K562 (cell line): ENCODE data around the gene SYCE1. TPM values are rescaled to one million over a fixed set of nuclear protein-coding genes. Genes with fewer than 3 reads are reported as not detected.

Experiments used
- ATAC-seq: fragments of 200-7000 bp; cut with Tn5 transposase; 3 replicates; pipeline ENCODE4 v1.9.1; 2020; ENCODE audit warnings: moderate library complexity
- BruUV-seq: library from RNA; stranded (reverse); fragments of 400-500 nt; replicated peaks from 2 replicates; lab custom pipeline; 2021; lab: Mats Ljungman, UMichigan
- CTCF ChIA-PET: fragments of 300-600 bp; formaldehyde crosslinking; extraction: SDS; loops from one replicate; lab custom pipeline; 2021; ENCODE audit warnings: low intra/inter-chr PET ratio; lab: Yijun Ruan, JAX
- POLR2A ChIA-PET: fragments of 300-600, 350-650 bp; sonication (Branson Sonifier 250); formaldehyde crosslinking; extraction: SDS; loops from one replicate; lab custom pipeline; 2021; ENCODE audit warnings: antibody characterized with exemption, inconsistent platforms; lab: Yijun Ruan, JAX
- DNase-seq, 4 experiments: peaks; one replicate each; pipeline versions ENCODE4 v3.0.0 to v3.0.0-alpha.2; 2011 to 2018; ENCODE audit warnings: low spot score in 3 of 4, mixed read lengths in 3 of 4; ENCODE audit errors: extremely low read depth in 1 of 4
- FAIRE-seq: peaks from 2 replicates; lab custom pipeline; 2011; peaks lifted over from hg19 to GRCh38; lab: Jason Lieb, UNC
- H2AFZ ChIP-seq: 2 replicates; pipeline ENCODE4 v1.6.0; 2011; ENCODE audit warnings: low read depth, low read length, control low read depth, inconsistent platforms
- H3K27ac ChIP-seq: fragments of 200-600 bp; 3 replicates; pipeline ENCODE4 v1.8.0; 2011; ENCODE audit warnings: low read depth, mild to moderate bottlenecking, control low read depth, inconsistent platforms, low read length, moderate library complexity, mixed read lengths; ENCODE audit errors: extremely low read depth
- H3K27me3 ChIP-seq, 2 experiments: fragments of 300-600 bp in 1 of 2; 2 replicates in 1 of 2; 3 replicates in 1 of 2; pipeline versions ENCODE4 v1.6.0 to v1.8.0; 2011; ENCODE audit warnings: inconsistent platforms in 2 of 2, low read length in 2 of 2, mild to moderate bottlenecking in 1 of 2, mixed read lengths in 1 of 2, moderate library complexity in 1 of 2; ENCODE audit not compliant: control insufficient read depth in 2 of 2, insufficient read depth in 2 of 2
- H3K36me3 ChIP-seq: fragments of 300-600 bp; 3 replicates; pipeline ENCODE4 v1.8.0; 2011; ENCODE audit warnings: mild to moderate bottlenecking, low read length, inconsistent platforms; ENCODE audit not compliant: control insufficient read depth, insufficient read depth
- H3K4me1 ChIP-seq, 2 experiments: fragments of 200-600 bp in 1 of 2; replicated peaks in 1 of 2; 2 replicates in 1 of 2; 3 replicates in 1 of 2; pipeline versions ENCODE4 v1.5.1 to v1.8.0; 2011; ENCODE audit warnings: inconsistent platforms in 2 of 2, low read length in 2 of 2, mild to moderate bottlenecking in 1 of 2, mixed read lengths in 1 of 2, moderate library complexity in 1 of 2; ENCODE audit not compliant: control insufficient read depth in 2 of 2, insufficient read depth in 2 of 2
- H3K4me2 ChIP-seq: 2 replicates; pipeline ENCODE4 v1.6.1; 2011; ENCODE audit warnings: low read length, control low read depth, inconsistent platforms, mixed read lengths; ENCODE audit not compliant: insufficient read depth
- H3K4me3 ChIP-seq: fragments of 200-600 bp; sonication (generic), shearing (Covaris generic); 2 replicates; pipeline ENCODE4 v1.5.1; 2016; ENCODE audit warnings: control low read depth, inconsistent platforms
- H3K79me2 ChIP-seq: fragments of 200-600 bp; 3 replicates; pipeline ENCODE4 v1.8.0; 2011; ENCODE audit warnings: low read length, inconsistent platforms; ENCODE audit not compliant: control insufficient read depth, insufficient read depth
- H3K9ac ChIP-seq, 2 experiments: 2 replicates each; pipeline versions ENCODE4 v1.6.0 to v1.6.1; 2011; ENCODE audit warnings: low read depth in 2 of 2, low read length in 2 of 2, control low read depth in 1 of 2, inconsistent platforms in 1 of 2, mild to moderate bottlenecking in 1 of 2, mixed read lengths in 1 of 2; ENCODE audit not compliant: insufficient read depth in 1 of 2
- H3K9me1 ChIP-seq: one replicate; pipeline ENCODE4 v1.6.0; 2011; ENCODE audit warnings: inconsistent platforms, mild to moderate bottlenecking, low read length, moderate library complexity; ENCODE audit not compliant: control insufficient read depth, insufficient read depth
- H3K9me3 ChIP-seq: replicated peaks from 2 replicates; pipeline ENCODE4 v1.5.1; 2011; ENCODE audit warnings: low read depth, low read length, inconsistent platforms; ENCODE audit not compliant: control insufficient read depth, insufficient read depth
- H4K20me1 ChIP-seq: replicated peaks from 2 replicates; pipeline ENCODE4 v1.6.1; 2011; ENCODE audit warnings: low read length, inconsistent platforms, mixed read lengths; ENCODE audit not compliant: control insufficient read depth, insufficient read depth
- ATF3 ChIP-seq, 2 experiments: fragments of 450-650 bp in 1 of 2; sonication (generic) in 1 of 2; formaldehyde crosslinking in 1 of 2; IDR thresholded peaks in 1 of 2; conservative IDR thresholded peaks in 1 of 2; 2 replicates each; pipeline versions ENCODE4 v1.6.1 to v1.8.1; 2016 to 2023; ENCODE audit warnings: mild to moderate bottlenecking in 2 of 2, moderate library complexity in 2 of 2, inconsistent platforms in 1 of 2, missing genetic modification reagents in 1 of 2
- DEAF1 ChIP-seq: fragments of 450-650 bp; formaldehyde crosslinking; IDR thresholded peaks from 2 replicates; pipeline ENCODE4 v1.4.0; 2020; ENCODE audit warnings: mild to moderate bottlenecking, moderate library complexity
- ELF2 ChIP-seq: fragments of 250-450 bp; sonication (Bioruptor Pico); IDR thresholded peaks from 2 replicates; pipeline ENCODE4 v1.5.0; 2021; ENCODE audit warnings: mild to moderate bottlenecking
- FOXM1 ChIP-seq, 2 experiments: fragments of 450-650 bp in 1 of 2; sonication (generic) in 1 of 2; formaldehyde crosslinking in 1 of 2; IDR thresholded peaks; 2 replicates each; pipeline versions ENCODE4 v1.6.1 to v1.9.0; 2017 to 2022; ENCODE audit warnings: low read depth in 2 of 2, mild to moderate bottlenecking in 2 of 2, missing genetic modification reagents in 1 of 2, moderate library complexity in 1 of 2
- SMARCA5 ChIP-seq: fragments of 450-650 bp; IDR thresholded peaks from 2 replicates; pipeline ENCODE4 v1.6.1; 2016
- SUPT5H ChIP-seq: fragments of 450-650 bp; IDR thresholded peaks from 2 replicates; pipeline ENCODE4 v1.6.1; 2016
- ZKSCAN8 ChIP-seq: fragments of 200-800 bp; sonication (Bioruptor generic); IDR thresholded peaks from 2 replicates; pipeline ENCODE4 v1.6.1; 2016; ENCODE audit warnings: missing genetic modification characterization, missing compliant biosample characterization
- ZNF232 ChIP-seq: sonication (generic); formaldehyde crosslinking; IDR thresholded peaks from 2 replicates; pipeline ENCODE4 v1.8.0; 2022; ENCODE audit warnings: mild to moderate bottlenecking, missing genetic modification reagents
- ZNF316 ChIP-seq: fragments of 450-650 bp; IDR thresholded peaks from 2 replicates; pipeline ENCODE4 v1.6.1; 2016
- ZNF431 ChIP-seq: sonication (generic); formaldehyde crosslinking; IDR thresholded peaks from 2 replicates; pipeline ENCODE4 v1.8.0; 2022; ENCODE audit warnings: mild to moderate bottlenecking, missing genetic modification reagents
- ZNF639 ChIP-seq, 2 experiments: fragments of 200-800 bp in 1 of 2; sonication (Bioruptor generic) in 1 of 2; sonication (generic) in 1 of 2; formaldehyde crosslinking in 1 of 2; IDR thresholded peaks in 1 of 2; conservative IDR thresholded peaks in 1 of 2; 2 replicates each; pipeline versions ENCODE4 v1.5.0 to v1.6.1; 2016 to 2020; ENCODE audit warnings: missing compliant biosample characterization in 1 of 2, missing genetic modification characterization in 1 of 2, missing genetic modification reagents in 1 of 2
- WGBS: fragments of 100-300 bp; shearing (Covaris generic); methylation state at CpG from one replicate; pipeline ENCODE4 v1.1.6; 2016; ENCODE audit warnings: low coverage, mixed read lengths; ENCODE audit not compliant: insufficient coverage; ENCODE audit errors: missing lambda C conversion rate; 5-methylcytosine and 5-hydroxymethylcytosine counted together
- in situ Hi-C: fragments of 300-500 bp; cut with MboI; formaldehyde crosslinking; loops from 4 replicates; pipeline ENCODE4 v1.15.0; 2018; ENCODE audit warnings: inconsistent platforms, mixed read lengths
- intact Hi-C: fragments of 100-400 bp; cut with micrococcal nuclease; formaldehyde crosslinking; loops from 2 replicates; pipeline ENCODE4 v1.14.2; 2022
- polyA plus RNA-seq, 8 experiments: library from polyadenylated mRNA; depleted of rRNA in 4 of 8; stranded (reverse) in 5 of 8; unstranded in 3 of 8; fragments of >200 nt; fragmentation: Nextera tagmentation in 2 of 8; fragmentation: Illumina TruSeq in 1 of 8; extraction: Ambion mirVana in 2 of 8; extraction: Trizol in 1 of 8; gene quantifications; 2 replicates each; pipeline versions ENCODE4 v1.2.1 to v1.2.3, GENCODE V29; 2011 to 2014; ENCODE audit warnings: inconsistent platforms in 1 of 8, missing spikeins in 1 of 8
- total RNA-seq, 7 experiments: library from RNA; depleted of rRNA in 6 of 7; stranded (reverse); fragments of >200 nt in 6 of 7; fragmentation: Illumina TruSeq in 2 of 7; extraction: Trizol in 2 of 7; gene quantifications; 2 replicates each; pipeline versions ENCODE4 v1.2.1 to v1.2.3, GENCODE V29; 2011 to 2021; ENCODE audit warnings: low replicate concordance in 1 of 7

SYCE1 gene
- total and polyA plus RNA-seq, 9 of the 15 experiments (the other 6 are each of a cell fraction or from before 2014, with no cell fraction given) = not detected

- no peak for ATAC-seq
- Histone ChIP-seq H4K20me1 (no peaks in the 10 kb centered on the region), H3K27me3 (peaks cover 27 to 61% of the 10 kb centered on the region in 2 experiments; a peak in 4 of 5 replicates), H3K4me1 (peaks cover 0 to 19% of the 10 kb centered on the region in 2 experiments; a peak in 2 of 5 replicates), H3K27ac (no peak overlapping the region), H2AFZ (no peak overlapping the region), H3K36me3 (no peaks in the 10 kb centered on the region), H3K79me2 (no peaks in the 10 kb centered on the region), H3K9ac (no peak overlapping the region; a peak in 1 of 4 replicates), H3K4me3 (no peak overlapping the region), H3K9me1 (no peaks in the 10 kb centered on the region), H3K4me2 (no peak overlapping the region), H3K9me3 (no peaks in the 10 kb centered on the region)
- no TSS peak for BruUV-seq
- intact Hi-C loops (no loop called here), in situ Hi-C loops (no loop called here)
- CTCF ChIA-PET = no interaction called here
- POLR2A ChIA-PET = interaction anchor here (0.5 to 0.7 kb wide), 3 partner anchors 21 to 489 kb away, joined by 3 to 4 read pairs (median 3); no protein-coding TSS in a partner anchor
- DNase-seq = no peak
- 0% methylated on average over 7 of the region's 7 CpGs for WGBS
- no peak for TF ChIP-seq ATF3 (IDR thresholded peaks at IDR 0.05)
- no peak for TF ChIP-seq ATF3 (CRISPR knock-in tag; conservative IDR thresholded peaks at IDR 0.05)
- no peak for TF ChIP-seq ZKSCAN8 (CRISPR knock-in tag)
- no peak for TF ChIP-seq SMARCA5
- no peak for TF ChIP-seq ZNF232 (CRISPR knock-in tag)
- no peak for TF ChIP-seq FOXM1 (IDR thresholded peaks at IDR 0.05; ENCODE audit: low read depth)
- no peak for TF ChIP-seq FOXM1 (CRISPR knock-in tag; IDR thresholded peaks at IDR 0.05; ENCODE audit: low read depth)
- TF ChIP-seq ZNF316 = no peak
- no peak for TF ChIP-seq ELF2 (CRISPR knock-in tag)
- no peak for TF ChIP-seq ZNF431 (CRISPR knock-in tag)
- no peak for TF ChIP-seq SUPT5H
- no peak for TF ChIP-seq ZNF639 (CRISPR knock-in tag; conservative IDR thresholded peaks at IDR 0.05 in 1 of 2, IDR thresholded peaks at IDR 0.05 in 1 of 2)
- no peak for TF ChIP-seq DEAF1 (CRISPR knock-in tag)
- FAIRE-seq = no peak
Observed at GRCh38 chr10:133532871-133533270, 32.5 kb downstream of the SYCE1 start.
